Aorta (tissue), 5 donors: Measurements from ENCODE around the gene FOXO6. TPM values are rescaled to one million over a fixed set of nuclear protein-coding genes. Genes with fewer than 3 reads are reported as not detected.

ENCODE experiments used
- ATAC-seq: fragments of 200-7000 bp; cut with Tn5 transposase; one replicate; pipeline ENCODE4 v1.9.1; 2022; ENCODE audit warnings: moderate library complexity; ENCODE audit not compliant: low FRiP score
- DNase-seq, 2 donors: peaks; one replicate each; pipeline ENCODE4 v3.0.0-alpha.2; 2020
- H3K27ac ChIP-seq, 2 donors: one replicate each; pipeline ENCODE4 v1.5.1; 2013; ENCODE audit warnings: low read length in 2 of 2, mild to moderate bottlenecking in 2 of 2, moderate library complexity in 2 of 2, control low read depth in 1 of 2, inconsistent platforms in 1 of 2, low read depth in 1 of 2
- H3K27me3 ChIP-seq, 2 donors: one replicate each; pipeline ENCODE4 v1.6.1; 2013; ENCODE audit warnings: control low read depth in 1 of 2, low read length in 1 of 2, mild to moderate bottlenecking in 1 of 2, moderate library complexity in 1 of 2; ENCODE audit not compliant: insufficient read depth in 2 of 2, control insufficient read depth in 1 of 2
- H3K36me3 ChIP-seq, 2 donors: one replicate each; pipeline ENCODE4 v1.6.1; 2013; ENCODE audit warnings: control low read depth in 1 of 2, low read length in 1 of 2, mild to moderate bottlenecking in 1 of 2; ENCODE audit not compliant: insufficient read depth in 2 of 2, control insufficient read depth in 1 of 2
- H3K4me1 ChIP-seq, 2 donors: one replicate each; pipeline ENCODE4 v1.6.1; 2013; ENCODE audit warnings: low read length in 2 of 2, control low read depth in 1 of 2, mild to moderate bottlenecking in 1 of 2, moderate library complexity in 1 of 2; ENCODE audit not compliant: insufficient read depth in 2 of 2, control insufficient read depth in 1 of 2
- H3K4me3 ChIP-seq, 2 donors: one replicate each; pipeline ENCODE4 v1.5.1; 2013; ENCODE audit warnings: low read length in 2 of 2, control low read depth in 1 of 2, mild to moderate bottlenecking in 1 of 2
- H3K9me3 ChIP-seq: one replicate; pipeline ENCODE4 v1.6.1; 2013; ENCODE audit warnings: mild to moderate bottlenecking, low read length; ENCODE audit not compliant: control insufficient read depth
- WGBS, 2 donors: extraction: QIAGEN DNeasy Blood & Tissue Kit; methylation state at CpG; one replicate each; pipeline ENCODE4 v1.1.7; 2013; 5-methylcytosine and 5-hydroxymethylcytosine counted together
- intact Hi-C, 2 donors: fragments of 100-400 bp; cut with DNase I; formaldehyde crosslinking; loops; one replicate each; pipeline versions ENCODE4 v1.14.2 to v1.15.0; 2022
- polyA plus RNA-seq, 2 donors: library from polyadenylated mRNA; stranded (reverse); fragments of 200-250 nt; gene quantifications; one replicate each; pipeline ENCODE4 v1.2.3, GENCODE V29; 2013
- total RNA-seq, 2 donors: library from RNA; stranded (reverse); fragmentation: NEBNext Ultra II Directional; extraction: Animal tissue kit (Norgen Biotek cat#: 25700); gene quantifications; one replicate each; pipeline ENCODE4 v1.2.1, GENCODE V29; 2021
- donor health status: healthy with polysubstance abuse.
- donor health status: Bipolar disorder and iron deficiency.
- donor health status: DM: no; HTN: no; CAD: no.
- donor health status: DM: no; HTN: no; CAD: no.
- donor health status: DM: yes; HTN: yes; CAD: no.

FOXO6 gene
- total and polyA plus RNA-seq, 4 donors: 0.13 to 3.3 (median 0.91) TPM

- no peaks in the 10 kb centered on the region for H3K4me1 ChIP-seq
- H3K9me3 ChIP-seq: no peaks in the 10 kb centered on the region
- DNase-seq: peak in 1 of 2 donors; percentile 11
- H3K36me3 ChIP-seq: no peaks in the 10 kb centered on the region
- no peak for ATAC-seq
- no peaks in the 10 kb centered on the region for H3K27me3 ChIP-seq
- no peak overlapping the region for H3K4me3 ChIP-seq
- intact Hi-C loops: no loop called here
- WGBS, 2 donors: 74 to 87% methylated on average over 4 of the region's 4 CpGs
- no peak overlapping the region for H3K27ac ChIP-seq
Measured at GRCh38 chr1:41424581-41425118, 63.4 kb downstream of the FOXO6 start.

DNA sequence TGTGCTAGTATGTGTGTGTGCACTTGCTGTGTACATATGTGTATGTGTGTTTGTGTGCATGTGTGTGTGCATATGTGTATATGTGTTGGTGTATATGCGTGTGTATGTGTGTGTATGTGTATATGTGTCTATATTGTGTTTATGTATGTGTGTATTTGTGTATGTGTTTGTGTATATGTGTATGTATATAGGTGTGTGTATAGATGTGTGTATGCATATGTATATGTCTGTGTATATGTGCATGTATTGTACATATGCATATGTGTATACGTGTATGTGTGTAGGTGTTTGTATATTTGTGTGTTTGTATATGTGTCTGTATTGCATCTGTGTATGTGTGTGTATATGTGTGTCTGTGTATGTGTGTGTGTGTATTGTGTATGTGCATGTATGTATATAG, 64.1 kb downstream of the FOXO6 start:
- DNase-seq: no peak
- no peak for ATAC-seq

DNA sequence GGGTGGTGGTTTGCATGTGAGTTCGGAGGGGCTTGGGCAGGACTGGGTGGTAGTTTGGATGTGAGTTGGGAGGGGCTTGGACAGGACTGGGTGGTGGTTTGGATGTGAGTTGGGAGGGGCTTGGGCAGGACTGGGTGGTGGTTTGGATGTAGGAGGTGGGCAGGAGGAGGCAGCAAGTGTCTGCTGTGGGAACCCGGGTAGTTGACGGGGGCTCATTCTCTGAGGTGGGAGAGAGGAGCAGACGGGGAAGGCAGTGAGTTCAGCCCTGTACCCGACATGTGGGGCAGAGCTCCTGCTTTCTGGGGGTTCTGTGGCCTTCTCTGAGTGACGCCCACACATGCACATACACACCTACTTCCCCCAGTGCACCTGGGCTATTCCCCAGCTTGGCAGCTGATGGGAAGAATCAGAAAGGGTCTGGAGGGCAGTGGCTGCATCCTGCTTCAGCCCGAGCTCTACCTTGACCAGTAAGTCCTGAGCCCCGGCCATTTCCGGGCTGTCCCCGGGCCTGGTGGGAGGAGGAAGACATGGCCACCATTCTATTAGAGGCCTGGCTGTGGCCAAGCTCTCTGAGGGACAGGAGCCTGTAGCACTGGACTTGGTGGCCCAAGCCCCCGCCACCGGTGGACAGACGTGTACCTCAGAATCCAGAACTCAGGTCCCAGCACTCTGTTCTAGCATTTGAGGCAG, 65.1 kb downstream of the FOXO6 start:
- Histone ChIP-seq H3K36me3 (no peaks in the 10 kb centered on the region), H3K4me3 (no peak overlapping the region), H3K27me3 (no peaks in the 10 kb centered on the region), H3K9me3 (no peaks in the 10 kb centered on the region), H3K27ac (no peak overlapping the region), H3K4me1 (no peaks in the 10 kb centered on the region)
- DNase-seq (peak; percentile 40 to 67), ATAC-seq (no peak)
- 92 to 93% methylated on average over 13 of the region's 13 CpGs for WGBS, 2 donors
- intact Hi-C loops: no loop called here

More for the DNA sequence above, 64.1 kb downstream of the FOXO6 start:
- Histone ChIP-seq H3K36me3 (no peaks in the 10 kb centered on the region), H3K27ac (no peak overlapping the region), H3K27me3 (no peaks in the 10 kb centered on the region), H3K9me3 (no peaks in the 10 kb centered on the region), H3K4me1 (no peaks in the 10 kb centered on the region), H3K4me3 (no peak overlapping the region)
- WGBS, 2 donors: 90 to 98% methylated on average over 2 of the region's 2 CpGs
- intact Hi-C loops: no loop called here

- intact Hi-C loops: no loop called here
Measured at GRCh38 chr1:41427122-41427913, 66.1 kb downstream of the FOXO6 start.

DNA sequence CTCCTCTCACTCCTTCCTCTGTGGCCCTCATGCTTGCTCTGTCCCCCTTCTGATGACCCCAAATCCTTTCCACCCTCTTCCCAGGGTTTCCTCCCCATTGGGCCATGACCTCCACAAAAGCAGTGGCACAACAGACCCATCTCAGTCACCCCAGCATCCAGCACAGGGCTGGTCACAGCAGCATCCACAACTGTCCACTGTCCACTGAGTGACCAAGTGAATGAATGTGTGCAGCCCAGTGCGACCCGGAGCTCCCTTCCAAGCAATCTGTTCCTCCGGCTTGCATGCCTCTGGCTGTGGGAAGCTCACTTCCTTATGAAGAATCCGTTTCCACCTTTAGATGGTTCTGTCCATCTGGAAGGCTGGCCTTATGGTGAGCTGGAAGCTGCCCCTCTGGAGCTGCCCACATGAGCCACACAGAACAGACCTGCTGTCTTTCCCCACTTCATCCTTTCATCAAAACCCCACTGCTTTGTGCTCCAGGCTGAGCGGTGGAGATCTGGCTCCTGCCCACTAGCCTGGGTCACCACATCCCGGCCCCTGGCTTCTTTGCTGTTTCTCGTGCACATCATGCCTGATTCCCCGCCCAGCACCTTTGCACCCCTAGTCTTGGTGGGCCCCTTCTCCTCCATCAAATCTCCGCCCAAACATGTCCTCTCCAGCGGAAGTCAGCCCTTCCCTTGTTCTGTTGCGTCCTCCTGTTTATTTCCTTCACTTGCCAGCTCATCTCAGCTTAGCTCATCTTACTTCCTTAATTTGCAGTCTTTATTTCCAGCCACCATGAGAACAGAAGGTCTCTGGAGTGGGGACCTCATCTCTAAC, 66.9 kb downstream of the FOXO6 start:
- DNase-seq: peak; percentile 18 to 58
- H3K36me3 ChIP-seq: no peaks in the 10 kb centered on the region
- no peak overlapping the region for H3K27ac ChIP-seq
- 90 to 94% methylated on average over 11 of the region's 11 CpGs for WGBS, 2 donors
- no peak overlapping the region for H3K4me3 ChIP-seq
- intact Hi-C loops: no loop called here
- H3K9me3 ChIP-seq: no peaks in the 10 kb centered on the region
- H3K4me1 ChIP-seq: no peaks in the 10 kb centered on the region
- no peaks in the 10 kb centered on the region for H3K27me3 ChIP-seq
- no peak for ATAC-seq

More at GRCh38 chr1:41427122-41427913, 66.1 kb downstream of the FOXO6 start:
- DNase-seq (peak; percentile 43 to 51), ATAC-seq (no peak)
- WGBS, 2 donors: 67 to 78% methylated on average over 20 of the region's 20 CpGs
- no peaks in the 10 kb centered on the region for H3K4me1 ChIP-seq
- no peaks in the 10 kb centered on the region for H3K9me3 ChIP-seq
- H3K4me3 ChIP-seq: no peak overlapping the region
- no peak overlapping the region for H3K27ac ChIP-seq
- H3K27me3 ChIP-seq: no peaks in the 10 kb centered on the region
- no peaks in the 10 kb centered on the region for H3K36me3 ChIP-seq

- intact Hi-C loops: no loop called here
- no peak overlapping the region for H3K27ac ChIP-seq
Measured at GRCh38 chr1:41428738-41429640, 67.8 kb downstream of the FOXO6 start.

GRCh38 chr1:41429641-41430035, 68.4 kb downstream of the FOXO6 start:
- 88 to 90% methylated on average over 5 of the region's 5 CpGs for WGBS, 2 donors
- intact Hi-C loops: loop anchor here in 1 of 2 donors (5.0 kb wide), 3 partner anchors 48 to 162 kb away; no protein-coding TSS in a partner anchor

More at GRCh38 chr1:41428738-41429640, 67.8 kb downstream of the FOXO6 start:
- WGBS, 2 donors: 75 to 76% methylated on average over 16 of the region's 16 CpGs
- H3K4me3 ChIP-seq: no peak overlapping the region
- no peaks in the 10 kb centered on the region for H3K27me3 ChIP-seq
- DNase-seq (peak; percentile 5 to 37), ATAC-seq (no peak)
- H3K4me1 ChIP-seq: no peaks in the 10 kb centered on the region
- no peaks in the 10 kb centered on the region for H3K36me3 ChIP-seq
- H3K9me3 ChIP-seq: no peaks in the 10 kb centered on the region

More at GRCh38 chr1:41429641-41430035, 68.4 kb downstream of the FOXO6 start:
- H3K27me3 ChIP-seq: no peaks in the 10 kb centered on the region
- H3K36me3 ChIP-seq: no peaks in the 10 kb centered on the region
- no peak overlapping the region for H3K4me3 ChIP-seq
- no peaks in the 10 kb centered on the region for H3K4me1 ChIP-seq
- no peaks in the 10 kb centered on the region for H3K9me3 ChIP-seq
- DNase-seq: peak in 1 of 2 donors; percentile 45
- H3K27ac ChIP-seq: no peak overlapping the region
- ATAC-seq: no peak
